Activated T-helper 2 cell treated with anti-CD3 and anti-CD28 coated beads, Interferon-gamma antibody, Interleukin-2, Interleukin-4, amounts not matched to agents 10 μg/mL and 5 μg/mL and 100 μg/mL, durations not matched to agents 14 hours and 24 hours and 36 hours (primary cell): ENCODE data around the gene UNC119. TPM values are rescaled to one million over a fixed set of nuclear protein-coding genes. Genes with fewer than 3 reads are reported as not detected.
A peak's percentile ranks its signal among the peaks of the same experiment; 100 is the strongest.

Experiments
- DNase-seq: peaks from one replicate; pipeline ENCODE4 v3.0.0; 2021; ENCODE audit warnings: low spot score
- H3K27ac Mint-ChIP-seq: one replicate; pipeline ENCODE4 v1.8.0; 2021; ENCODE audit warnings: mixed read lengths
- H3K27me3 Mint-ChIP-seq: one replicate; pipeline ENCODE4 v1.8.0; 2021; ENCODE audit warnings: low read depth, mixed read lengths
- H3K36me3 Mint-ChIP-seq: one replicate; pipeline ENCODE4 v1.8.0; 2021; ENCODE audit warnings: low read depth, mixed read lengths
- H3K4me1 Mint-ChIP-seq: one replicate; pipeline ENCODE4 v1.8.0; 2021; ENCODE audit warnings: low read depth, mixed read lengths
- H3K4me3 Mint-ChIP-seq: one replicate; pipeline ENCODE4 v1.8.0; 2021; ENCODE audit warnings: low read depth, mild to moderate bottlenecking, moderate library complexity, mixed read lengths
- H3K9me3 Mint-ChIP-seq: one replicate; pipeline ENCODE4 v1.8.0; 2021; ENCODE audit warnings: mixed read lengths
- intact Hi-C: fragments of 100-400 bp; cut with micrococcal nuclease; formaldehyde crosslinking; loops from one replicate; pipeline ENCODE4 v1.15.1; 2023
- total RNA-seq: library from RNA; stranded (reverse); gene quantifications from 2 replicates; pipeline ENCODE4 v1.2.3, GENCODE V29; 2022

UNC119 gene
- total RNA-seq, 1 donor from 2014 or later, result 55.3 TPM

- intact Hi-C loops, result loop anchor here (10.0 kb wide), 1 partner anchor 133 kb away; no protein-coding TSS in a partner anchor
- DNase-seq, result peak; percentile 59
- H3K9me3 Mint-ChIP-seq, result no peaks in the 10 kb centered on the region
- no peaks in the 10 kb centered on the region for H3K27me3 Mint-ChIP-seq
- H3K4me3 Mint-ChIP-seq, result peak overlapping the region; percentile 27
- peak overlapping the region; percentile 74 for H3K27ac Mint-ChIP-seq
- peaks cover 6% of the 10 kb centered on the region for H3K36me3 Mint-ChIP-seq
- H3K4me1 Mint-ChIP-seq, result peaks cover 42% of the 10 kb centered on the region
Measured at GRCh38 chr17:28547623-28548416, 4.6 kb downstream of the UNC119 start.

GRCh38 chr17:28547096-28547622, 5.3 kb downstream of the UNC119 start:
- intact Hi-C loops, result loop anchor here (10.0 kb wide), 1 partner anchor 132 kb away; no protein-coding TSS in a partner anchor
- no peak overlapping the region for H3K27ac Mint-ChIP-seq
- no peaks in the 10 kb centered on the region for H3K27me3 Mint-ChIP-seq

DNA sequence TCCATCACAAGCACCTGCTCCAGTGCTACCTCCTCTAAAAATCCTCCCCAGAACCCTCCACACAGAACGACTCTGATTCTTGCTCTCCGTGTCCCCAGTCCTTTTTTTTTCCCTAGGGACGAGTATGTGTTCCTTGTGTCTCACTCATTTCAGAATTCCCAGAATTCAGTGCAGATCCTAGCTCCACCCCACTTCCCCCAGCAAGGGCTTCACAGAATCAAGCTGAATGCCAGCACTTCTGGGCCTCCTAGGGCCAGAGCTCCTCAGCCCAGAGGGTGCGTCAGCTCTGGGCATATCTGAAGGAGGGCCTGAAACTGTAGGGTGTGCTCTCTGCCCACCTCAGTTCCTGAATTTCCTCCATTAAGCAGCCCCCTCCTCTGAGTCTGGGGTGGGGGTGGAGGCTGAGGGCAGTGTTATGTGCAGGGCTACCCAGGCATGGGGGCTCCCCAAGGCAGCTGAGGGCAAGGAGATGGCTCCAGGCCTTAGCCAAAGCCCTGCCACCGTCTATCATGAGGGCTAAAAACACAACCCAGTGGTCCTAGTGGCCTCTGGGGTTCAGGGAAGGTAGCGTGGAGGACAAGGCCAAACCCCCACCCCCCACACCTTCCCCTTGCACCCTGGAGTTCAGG, 6.5 kb downstream of the UNC119 start:
- Mint-ChIP-seq H3K36me3 (peaks cover 4% of the 10 kb centered on the region), H3K4me3 (no peak overlapping the region), H3K27ac (no peak overlapping the region), H3K9me3 (no peaks in the 10 kb centered on the region), H3K4me1 (peaks cover 29% of the 10 kb centered on the region), H3K27me3 (no peaks in the 10 kb centered on the region)
- intact Hi-C loops, result loop anchor here (10.0 kb wide), 1 partner anchor 131 kb away; no protein-coding TSS in a partner anchor
- no peak for DNase-seq

More at GRCh38 chr17:28547096-28547622, 5.3 kb downstream of the UNC119 start:
- Mint-ChIP-seq H3K4me1 (peaks cover 40% of the 10 kb centered on the region), H3K4me3 (no peak overlapping the region), H3K9me3 (no peaks in the 10 kb centered on the region), H3K36me3 (peaks cover 4% of the 10 kb centered on the region)
- no peak for DNase-seq

GRCh38 chr17:28545141-28545503, 7.3 kb downstream of the UNC119 start:
- Mint-ChIP-seq H3K27ac (no peak overlapping the region), H3K4me1 (peaks cover 21% of the 10 kb centered on the region), H3K27me3 (no peaks in the 10 kb centered on the region), H3K9me3 (no peaks in the 10 kb centered on the region), H3K4me3 (no peak overlapping the region), H3K36me3 (peaks cover 4% of the 10 kb centered on the region)
- intact Hi-C loops, result loop anchor here (10.0 kb wide), 1 partner anchor 130 kb away; no protein-coding TSS in a partner anchor
- DNase-seq, result no peak

- Mint-ChIP-seq H3K4me1 (peaks cover 16% of the 10 kb centered on the region), H3K27ac (no peak overlapping the region), H3K9me3 (no peaks in the 10 kb centered on the region), H3K27me3 (no peaks in the 10 kb centered on the region), H3K4me3 (no peak overlapping the region), H3K36me3 (peaks cover 4% of the 10 kb centered on the region)
- intact Hi-C loops, result loop anchor here (10.0 kb wide), 1 partner anchor 130 kb away; no protein-coding TSS in a partner anchor
- no peak for DNase-seq
Measured at GRCh38 chr17:28544402-28545140, 7.9 kb downstream of the UNC119 start.

DNA sequence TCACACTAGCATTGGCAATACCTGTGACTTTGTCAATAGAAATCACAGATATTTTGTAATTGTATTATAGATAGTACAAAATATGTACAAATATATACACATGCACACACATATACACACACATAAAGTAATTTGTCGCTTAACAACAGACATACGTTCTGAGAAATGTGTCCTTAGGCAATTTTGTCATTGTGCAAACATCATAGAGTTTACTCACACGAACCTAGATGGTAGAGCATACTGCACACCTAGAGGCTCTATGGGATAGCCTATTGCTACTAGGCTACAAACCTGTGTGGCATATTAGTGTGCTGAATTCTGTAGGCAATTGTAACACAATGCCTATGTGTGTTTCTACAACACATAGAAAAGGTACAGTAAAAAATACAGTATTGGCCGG, 11.0 kb downstream of the UNC119 start:
- no peaks in the 10 kb centered on the region for H3K4me1 Mint-ChIP-seq
- no peaks in the 10 kb centered on the region for H3K36me3 Mint-ChIP-seq
- no peak overlapping the region for H3K27ac Mint-ChIP-seq
- no peak for DNase-seq
- H3K27me3 Mint-ChIP-seq, result no peaks in the 10 kb centered on the region
- H3K4me3 Mint-ChIP-seq, result no peak overlapping the region
- H3K9me3 Mint-ChIP-seq, result no peaks in the 10 kb centered on the region
- intact Hi-C loops, result loop anchor here (10.0 kb wide), 1 partner anchor 127 kb away; no protein-coding TSS in a partner anchor

DNA sequence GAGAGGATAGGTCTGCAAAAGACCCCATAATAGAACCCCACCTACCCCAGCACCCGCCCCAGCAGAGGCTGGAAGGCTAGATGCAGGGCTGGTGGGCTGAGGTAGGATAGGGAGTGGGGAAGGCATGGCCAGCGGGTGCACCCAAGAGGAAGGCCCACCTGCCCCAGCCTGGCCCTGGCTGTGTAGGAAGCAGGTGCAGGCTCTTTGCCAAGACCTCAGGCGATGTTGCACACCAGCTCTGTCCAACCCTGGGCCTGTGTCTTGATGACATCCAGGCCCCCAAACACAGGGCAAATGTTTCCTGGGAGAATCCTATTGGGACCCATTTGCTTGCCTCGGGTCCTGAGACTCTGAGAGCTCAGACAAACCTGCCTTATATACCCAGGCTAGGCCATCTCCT, 12.2 kb downstream of the UNC119 start:
- no peak for DNase-seq
- no peaks in the 10 kb centered on the region for H3K9me3 Mint-ChIP-seq
- no peak overlapping the region for H3K4me3 Mint-ChIP-seq
- H3K36me3 Mint-ChIP-seq, result no peaks in the 10 kb centered on the region
- no peaks in the 10 kb centered on the region for H3K27me3 Mint-ChIP-seq
- no peaks in the 10 kb centered on the region for H3K4me1 Mint-ChIP-seq
- intact Hi-C loops, result loop anchor here (1.0 to 10.0 kb wide), 2 partner anchors 46 to 125 kb away; no protein-coding TSS in a partner anchor
- H3K27ac Mint-ChIP-seq, result no peak overlapping the region

GRCh38 chr17:28538296-28538895, 14.0 kb downstream of the UNC119 start:
- no peaks in the 10 kb centered on the region for H3K9me3 Mint-ChIP-seq
- intact Hi-C loops, result no loop called here
- H3K27ac Mint-ChIP-seq, result no peak overlapping the region

GRCh38 chr17:28537219-28537610, 15.2 kb downstream of the UNC119 start:
- H3K9me3 Mint-ChIP-seq, result no peaks in the 10 kb centered on the region
- no peak for DNase-seq
- H3K27me3 Mint-ChIP-seq, result no peaks in the 10 kb centered on the region
- H3K27ac Mint-ChIP-seq, result no peak overlapping the region
- no peak overlapping the region for H3K4me3 Mint-ChIP-seq
- no peaks in the 10 kb centered on the region for H3K36me3 Mint-ChIP-seq
- H3K4me1 Mint-ChIP-seq, result no peaks in the 10 kb centered on the region
- intact Hi-C loops, result no loop called here

More at GRCh38 chr17:28538296-28538895, 14.0 kb downstream of the UNC119 start:
- Mint-ChIP-seq H3K4me3 (no peak overlapping the region), H3K4me1 (no peaks in the 10 kb centered on the region), H3K36me3 (no peaks in the 10 kb centered on the region), H3K27me3 (no peaks in the 10 kb centered on the region)
- no peak for DNase-seq

DNA sequence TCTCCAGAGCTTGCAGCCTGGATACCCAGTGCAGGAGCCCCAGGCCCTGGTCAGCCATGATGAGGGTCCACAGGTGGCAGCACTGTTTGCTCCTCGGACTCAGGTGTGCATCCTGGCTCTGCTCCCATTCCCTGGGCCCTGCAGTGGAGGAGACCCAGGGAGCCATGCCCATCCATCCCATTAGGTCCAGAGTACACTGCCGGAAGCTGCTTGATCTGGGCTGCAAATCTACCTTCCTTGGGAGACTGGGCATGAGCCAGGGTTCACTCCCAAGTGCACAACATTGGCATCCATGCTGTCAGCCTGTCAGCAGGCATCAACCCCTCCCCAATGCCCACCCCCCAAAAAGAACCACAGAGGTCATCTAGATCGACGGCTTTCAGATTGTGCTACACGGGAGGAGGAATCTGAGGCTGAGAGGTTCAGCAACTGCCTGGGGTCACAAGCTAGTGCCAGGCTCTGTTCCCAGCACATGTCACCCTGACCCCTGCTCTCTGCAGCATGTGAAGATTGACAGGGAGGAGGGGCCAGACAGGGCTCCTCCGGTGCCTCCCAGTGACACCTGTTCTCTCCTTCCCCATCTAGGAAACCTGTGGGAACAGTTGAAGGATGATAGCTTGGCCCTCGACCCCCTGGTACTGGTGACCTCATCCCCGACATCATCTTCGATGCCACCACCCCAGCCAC, 15.7 kb downstream of the UNC119 start:
- Mint-ChIP-seq H3K36me3 (no peaks in the 10 kb centered on the region), H3K27ac (no peak overlapping the region), H3K9me3 (no peaks in the 10 kb centered on the region), H3K27me3 (no peaks in the 10 kb centered on the region), H3K4me3 (no peak overlapping the region), H3K4me1 (no peaks in the 10 kb centered on the region)
- intact Hi-C loops, result no loop called here
- DNase-seq, result no peak

DNA sequence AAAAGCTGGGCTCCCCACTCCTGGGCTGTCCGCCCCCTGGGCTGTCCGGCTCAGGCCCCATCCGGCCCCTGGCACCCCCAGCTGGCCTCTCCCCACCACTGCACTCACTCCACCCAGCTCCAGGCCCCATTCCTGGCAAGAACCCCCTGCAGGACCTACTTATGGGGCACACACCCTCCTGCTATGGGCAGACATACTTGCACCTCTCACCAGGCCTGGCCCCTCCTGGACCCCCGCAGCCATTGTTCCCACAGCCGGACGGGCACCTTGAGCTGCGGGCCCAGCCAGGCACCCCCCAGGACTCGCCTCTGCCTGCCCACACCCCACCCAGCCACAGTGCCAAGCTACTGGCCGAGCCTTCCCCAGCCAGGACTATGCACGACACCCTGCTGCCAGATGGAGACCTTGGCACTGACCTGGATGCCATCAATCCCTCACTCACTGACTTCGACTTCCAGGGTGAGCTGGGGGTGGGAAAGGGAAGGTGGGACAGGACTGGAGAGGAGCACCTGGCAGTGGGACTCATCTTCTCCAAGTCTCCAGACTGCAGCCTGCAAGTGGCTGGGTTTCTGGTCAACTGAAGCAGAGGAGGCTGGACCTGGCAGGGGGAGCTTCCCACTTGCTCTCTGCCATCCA, 17.6 kb downstream of the UNC119 start:
- Mint-ChIP-seq H3K4me1 (no peaks in the 10 kb centered on the region), H3K36me3 (no peaks in the 10 kb centered on the region)

More for the DNA sequence above, 17.6 kb downstream of the UNC119 start:
- no peak for DNase-seq
- H3K9me3 Mint-ChIP-seq, result no peaks in the 10 kb centered on the region
- intact Hi-C loops, result no loop called here
- no peak overlapping the region for H3K4me3 Mint-ChIP-seq
- no peaks in the 10 kb centered on the region for H3K27me3 Mint-ChIP-seq
- no peak overlapping the region for H3K27ac Mint-ChIP-seq
